T-helper 22 cell (primary cell): ENCODE measurements around the gene TSR1.

ENCODE experiments used
- DNase-seq: peaks from one replicate; pipeline ENCODE4 v3.0.0-alpha.2; 2020; ENCODE audit warnings: low read depth

TSR1 gene

DNA sequence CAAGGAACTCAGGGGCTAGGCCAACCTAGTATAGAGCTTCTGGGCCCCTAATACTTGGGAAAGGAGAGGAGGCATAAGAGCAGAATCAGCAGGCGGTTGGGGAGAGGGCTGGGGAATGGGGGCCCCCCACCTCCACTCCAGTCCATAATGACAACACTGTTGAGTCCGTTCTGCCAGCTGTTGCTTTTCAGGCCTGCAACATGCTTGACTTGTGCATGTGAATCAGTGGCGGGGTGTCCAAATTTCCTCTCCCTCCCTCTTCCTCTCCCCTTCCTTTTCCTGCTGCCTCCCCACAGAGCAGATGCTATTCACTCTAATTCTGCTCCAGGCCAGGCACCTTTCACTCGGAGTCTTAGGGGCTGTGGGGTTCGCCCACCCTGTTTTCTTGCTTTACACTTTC lies 32.8 kb upstream of the TSR1 start:
- no peak for DNase-seq

DNA sequence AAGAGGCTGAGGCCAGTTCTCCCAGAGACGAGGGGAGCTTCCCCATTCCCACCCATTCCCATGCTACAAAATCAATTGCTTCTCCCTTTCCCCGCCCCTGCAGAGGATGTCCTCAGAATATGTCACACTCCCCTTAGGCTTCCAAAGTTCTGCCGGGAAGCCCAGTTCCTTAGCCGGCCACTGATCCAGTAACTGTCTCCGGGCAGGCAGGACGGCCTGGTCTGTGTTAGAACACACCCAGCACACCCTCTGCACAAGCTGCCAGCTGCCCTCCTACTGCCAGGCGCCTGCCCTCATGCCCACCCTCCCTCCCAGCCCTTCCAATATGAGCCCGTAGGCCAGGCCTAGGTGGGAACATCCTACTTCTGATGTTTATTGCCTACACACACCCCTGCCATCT lies 32.1 kb upstream of the TSR1 start:
- DNase-seq: no peak

DNA sequence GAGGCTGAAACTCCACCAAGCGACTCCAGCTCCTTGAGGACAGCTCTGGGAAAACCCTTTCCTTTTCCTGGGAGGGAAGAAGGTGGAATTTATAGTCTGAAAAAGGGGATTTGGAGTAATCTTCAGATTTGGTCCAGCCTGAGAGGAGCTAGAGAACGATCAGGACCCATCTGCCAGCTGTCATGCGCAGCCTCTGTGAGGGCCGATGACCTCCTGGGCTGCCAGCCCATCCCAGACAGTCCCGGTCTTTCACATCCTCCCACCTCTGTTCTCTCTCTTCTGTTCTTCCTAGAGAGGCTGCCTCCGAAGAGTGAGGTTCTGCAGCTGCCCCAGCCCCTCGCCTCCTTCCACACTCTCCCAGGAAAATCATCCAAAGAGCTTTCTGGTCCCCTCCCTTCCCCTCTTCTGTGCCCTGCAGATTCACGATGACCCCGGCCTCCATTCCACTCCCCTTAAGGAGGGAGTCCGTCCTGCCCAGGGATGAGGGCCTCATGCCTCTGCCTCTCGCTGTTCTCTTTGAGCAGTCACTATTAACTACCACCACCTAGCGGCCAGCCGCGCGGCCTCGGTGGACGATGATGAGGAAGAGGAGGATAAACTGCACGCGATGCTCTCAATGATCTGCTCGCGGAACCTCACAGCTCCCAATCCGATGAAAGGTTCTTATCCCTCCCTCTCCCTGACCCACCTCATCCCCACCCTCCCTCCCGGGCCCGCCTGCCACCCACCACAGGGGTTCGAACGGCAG lies 30.7 kb upstream of the TSR1 start:
- DNase-seq: no peak

DNA sequence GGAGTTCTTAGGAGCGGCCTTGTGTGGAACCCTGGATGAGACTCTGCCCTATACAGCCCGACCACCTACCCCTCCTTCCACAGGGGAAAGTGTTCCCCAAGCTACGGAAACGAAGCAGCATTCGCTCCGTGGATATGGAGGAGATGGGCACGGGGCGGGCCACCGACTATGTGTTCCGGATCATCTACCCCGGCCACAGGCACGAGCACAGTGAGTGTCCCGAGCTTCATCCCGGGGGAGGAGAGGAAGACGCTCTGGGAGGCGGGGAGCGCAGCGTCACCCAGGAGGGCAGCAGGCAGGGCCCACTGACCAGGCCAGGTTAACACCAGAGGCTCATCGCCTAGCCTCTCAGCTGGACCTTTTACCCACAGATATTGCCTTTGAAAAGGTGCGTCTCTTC lies 28.9 kb upstream of the TSR1 start:
- no peak for DNase-seq

DNA sequence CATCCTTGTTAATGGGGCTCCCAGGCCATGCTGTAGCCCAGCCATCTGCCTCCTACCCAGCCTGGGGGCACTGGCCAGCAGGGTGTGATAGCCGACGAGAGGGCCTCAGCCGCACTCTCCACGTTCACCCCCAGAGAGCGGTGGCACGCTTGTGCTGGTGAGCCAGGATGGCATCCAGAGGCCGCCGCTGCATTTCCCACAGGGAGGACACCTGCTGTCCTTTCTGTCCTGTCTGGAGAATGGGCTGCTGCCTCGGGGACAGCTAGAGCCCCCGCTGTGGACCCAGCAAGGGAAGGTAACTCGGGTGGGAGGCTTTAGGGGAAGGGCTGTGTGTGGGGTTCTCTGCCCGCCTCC lies 28.5 kb upstream of the TSR1 start:
- DNase-seq: no peak

DNA sequence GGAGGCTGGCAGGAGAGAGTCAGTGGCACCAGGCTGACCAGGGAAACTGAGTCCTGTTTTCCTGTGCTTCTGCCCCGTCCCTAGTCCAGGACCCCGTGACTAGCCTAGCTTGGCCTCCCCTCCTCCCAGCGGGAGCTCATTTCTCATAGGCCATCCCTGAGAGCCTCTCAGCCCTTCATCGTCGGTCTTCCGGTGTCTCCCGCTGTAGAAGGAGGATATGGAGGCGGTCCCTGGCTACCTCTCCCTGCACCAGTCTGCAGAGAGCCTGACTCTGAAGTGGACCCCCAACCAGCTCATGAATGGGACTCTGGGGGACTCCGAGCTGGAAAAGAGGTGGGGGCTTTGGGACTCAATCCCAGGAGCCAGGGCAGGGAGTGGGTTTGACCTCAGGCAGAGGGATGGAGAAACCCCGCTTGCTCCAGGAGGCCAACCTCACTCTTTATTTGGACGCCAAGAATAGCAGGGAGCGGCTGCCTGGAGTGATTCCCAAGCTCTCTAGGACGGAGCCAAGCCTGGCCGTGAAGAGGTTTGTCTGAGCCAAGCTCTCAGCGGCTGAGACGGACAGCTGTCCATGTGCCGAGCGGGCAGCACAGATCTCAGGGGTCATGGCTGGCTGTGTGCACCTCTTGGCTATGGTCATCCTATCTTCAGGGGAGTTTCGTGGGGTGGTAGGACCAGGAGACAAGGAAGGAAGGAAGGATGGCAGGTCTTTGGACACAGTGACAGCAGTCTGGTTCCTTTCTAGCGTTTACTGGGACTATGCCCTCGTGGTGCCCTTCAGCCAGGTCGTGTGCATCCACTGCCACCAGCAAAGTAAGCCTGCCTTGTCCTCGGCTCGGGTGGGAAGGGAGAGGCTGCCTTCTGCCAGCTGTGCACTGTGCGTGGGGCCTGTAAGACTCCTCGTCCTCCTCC lies 27.9 kb upstream of the TSR1 start:
- DNase-seq: no peak

DNA sequence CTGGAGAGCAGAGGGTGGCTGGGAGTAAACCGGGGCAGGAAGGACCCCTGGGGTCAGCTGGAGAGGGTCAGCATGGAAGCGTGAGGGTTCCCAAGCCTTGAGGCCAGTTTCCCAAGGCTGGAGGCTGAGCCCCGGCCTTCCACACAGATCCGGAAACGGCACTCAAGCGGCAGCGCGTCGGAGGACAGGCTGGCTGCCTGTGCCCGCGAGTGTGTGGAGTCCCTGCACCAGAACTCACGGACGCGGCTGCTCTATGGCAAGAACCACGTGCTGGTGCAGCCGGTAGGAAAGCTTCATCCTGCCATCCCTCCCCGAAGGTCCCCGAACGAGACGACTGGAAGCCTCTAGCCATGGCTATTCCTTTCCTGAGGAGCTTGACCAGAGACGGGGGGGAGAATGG lies 27.1 kb upstream of the TSR1 start:
- no peak for DNase-seq

DNA sequence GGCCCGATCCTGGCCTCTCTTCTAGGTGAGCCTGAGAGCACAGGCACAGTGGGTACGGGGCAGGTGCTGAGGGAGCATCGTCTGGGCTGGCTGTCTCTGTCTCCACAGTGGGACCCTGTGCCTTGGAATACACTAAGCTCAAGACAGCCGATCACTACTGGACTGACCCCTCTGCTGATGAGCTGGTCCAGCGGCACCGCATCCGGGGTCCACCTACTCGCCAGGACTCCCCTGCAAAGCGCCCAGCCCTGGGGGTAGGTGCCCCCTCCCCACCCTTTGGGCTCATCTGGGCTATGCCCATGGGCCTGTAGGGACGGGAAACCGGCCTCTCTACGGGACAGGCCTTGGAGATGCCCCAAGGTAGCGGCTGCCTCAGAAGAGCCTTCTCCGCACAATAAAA lies 26.6 kb upstream of the TSR1 start:
- DNase-seq: no peak

DNA sequence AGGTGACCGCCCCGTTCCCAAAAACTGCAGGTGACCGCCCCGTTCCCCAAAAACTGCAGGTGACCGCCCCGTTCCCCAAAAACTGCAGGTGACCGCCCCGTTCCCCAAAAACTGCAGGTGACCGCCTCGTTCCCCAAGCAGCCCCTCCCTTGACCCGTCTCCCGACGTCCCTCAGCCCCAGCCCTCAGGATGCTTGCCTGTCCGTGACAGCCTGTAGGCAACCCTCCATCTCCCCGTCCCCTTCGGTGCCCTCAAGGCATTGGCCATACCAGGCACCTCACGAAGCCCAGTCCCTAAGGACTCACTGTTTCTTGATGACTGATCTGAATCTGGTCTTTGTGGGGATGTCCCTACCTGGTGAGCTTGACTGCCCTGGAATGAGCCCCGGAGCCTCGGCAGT lies 26.2 kb upstream of the TSR1 start:
- no peak for DNase-seq

DNA sequence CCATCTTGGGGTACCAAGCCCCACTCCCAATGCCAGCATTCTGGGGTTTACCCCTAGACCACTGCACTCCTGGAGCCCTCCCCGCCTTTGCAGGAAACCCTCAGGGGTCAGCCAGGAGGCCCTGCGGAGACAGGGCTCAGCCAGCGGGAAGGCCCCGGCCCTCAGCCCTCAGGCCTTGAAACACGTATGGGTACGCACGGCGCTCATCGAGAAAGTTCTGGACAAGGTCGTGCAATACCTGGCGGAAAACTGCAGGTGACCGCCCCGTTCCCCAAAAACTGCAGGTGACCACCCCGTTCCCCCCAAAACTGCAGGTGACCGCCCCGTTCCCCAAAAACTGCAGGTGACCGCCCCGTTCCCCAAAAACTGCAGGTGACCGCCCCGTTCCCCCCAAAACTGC lies 25.8 kb upstream of the TSR1 start:
- no peak for DNase-seq

DNA sequence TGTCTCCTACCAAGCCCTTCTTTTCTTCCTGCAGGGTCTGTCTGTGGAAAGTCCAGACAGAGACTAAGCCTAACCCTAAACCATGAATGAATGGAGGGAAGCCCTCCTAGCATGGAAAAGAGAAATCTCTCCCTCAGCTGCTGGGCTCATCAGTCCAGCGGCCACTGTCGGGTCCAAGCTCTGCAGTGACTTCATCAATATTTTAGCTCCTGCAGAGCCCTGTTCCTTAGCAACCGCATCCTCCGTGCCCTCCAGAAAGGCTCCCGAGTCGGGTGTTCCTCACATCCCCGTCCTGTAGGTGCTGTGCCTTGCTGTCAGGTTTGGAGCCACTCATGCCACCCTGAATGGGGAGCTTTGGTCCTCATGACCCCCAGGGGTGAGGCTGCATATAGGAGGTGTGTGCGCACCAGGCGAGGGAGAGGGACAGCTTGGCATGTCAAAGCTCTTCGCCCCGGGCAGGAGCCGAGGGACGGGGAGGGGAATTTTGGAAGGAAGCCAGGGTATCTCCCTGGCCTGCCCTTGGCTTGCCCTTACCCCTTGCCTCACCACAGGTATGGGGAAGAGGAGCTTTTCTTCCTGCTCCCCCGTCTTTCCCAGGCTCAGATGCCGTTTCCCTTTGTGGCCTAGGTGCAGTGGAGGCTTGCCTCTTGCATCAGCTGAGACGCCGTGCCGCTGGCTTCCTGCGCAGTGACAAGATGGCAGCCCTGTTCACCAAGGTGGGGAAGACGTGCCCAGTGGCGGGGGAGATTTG lies 24.9 kb upstream of the TSR1 start:
- DNase-seq: no peak

DNA sequence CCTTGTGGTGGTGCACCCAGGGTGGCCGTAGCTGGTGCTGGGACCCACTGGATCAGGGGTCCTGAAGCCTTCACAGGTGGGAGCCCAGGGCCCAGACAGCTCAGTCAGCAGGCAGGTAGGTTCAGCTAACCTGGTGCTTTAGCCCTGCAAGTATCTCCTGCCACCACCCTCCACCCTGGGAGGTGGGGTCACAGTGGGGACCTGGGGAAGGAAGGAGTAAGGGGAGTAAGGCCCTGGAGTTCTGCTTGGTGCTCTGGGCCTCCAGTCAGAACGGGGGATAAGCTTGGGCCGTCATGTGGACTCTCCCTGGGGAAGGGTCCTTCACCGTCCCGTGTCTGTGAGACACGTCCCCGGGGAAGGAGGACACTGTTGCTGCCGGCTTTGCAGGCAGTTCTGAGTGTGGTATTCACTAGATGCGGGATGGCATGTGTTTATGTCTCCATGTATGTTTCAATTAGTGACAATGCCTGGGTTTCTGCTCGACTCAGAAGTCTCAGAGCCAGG lies 21.7 kb upstream of the TSR1 start:
- no peak for DNase-seq

DNA sequence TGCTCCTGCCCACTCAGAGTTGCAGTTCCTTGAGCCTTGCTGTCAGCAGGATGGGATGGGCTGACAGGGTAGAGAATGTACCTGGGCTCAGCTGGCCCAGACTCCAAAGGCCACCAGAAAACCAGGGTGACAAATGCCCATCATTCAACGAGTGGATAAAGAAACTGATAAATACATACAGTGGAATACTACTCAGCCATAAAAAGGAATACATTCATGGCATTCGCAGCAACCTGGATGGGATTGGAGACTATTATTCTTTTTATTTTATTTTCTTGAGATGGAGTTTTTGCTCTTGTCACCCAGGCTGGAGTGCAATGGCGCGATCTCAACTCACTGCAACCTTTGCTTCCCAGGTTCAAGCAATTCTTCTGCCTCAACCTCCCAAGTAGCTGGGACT lies 21.0 kb upstream of the TSR1 start:
- no peak for DNase-seq

DNA sequence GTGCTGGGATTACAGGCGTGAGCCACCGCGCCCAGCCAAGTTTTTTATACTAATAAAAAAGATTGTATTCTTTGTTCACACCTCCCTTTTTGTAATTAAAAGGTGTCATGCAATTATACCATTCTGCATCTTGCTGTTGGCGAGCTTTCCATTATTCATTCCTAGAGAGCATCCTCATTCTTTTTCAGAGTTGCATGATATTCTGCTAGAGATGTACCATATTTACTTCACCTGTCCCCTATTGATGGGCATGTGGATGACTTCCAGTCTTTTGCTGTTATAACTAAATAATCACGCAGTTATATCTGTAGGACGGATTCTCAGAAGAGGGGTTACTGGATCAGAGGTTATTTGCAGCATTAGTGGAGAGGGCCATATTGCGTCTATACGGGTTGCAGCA lies 18.1 kb upstream of the TSR1 start:
- DNase-seq: no peak

DNA sequence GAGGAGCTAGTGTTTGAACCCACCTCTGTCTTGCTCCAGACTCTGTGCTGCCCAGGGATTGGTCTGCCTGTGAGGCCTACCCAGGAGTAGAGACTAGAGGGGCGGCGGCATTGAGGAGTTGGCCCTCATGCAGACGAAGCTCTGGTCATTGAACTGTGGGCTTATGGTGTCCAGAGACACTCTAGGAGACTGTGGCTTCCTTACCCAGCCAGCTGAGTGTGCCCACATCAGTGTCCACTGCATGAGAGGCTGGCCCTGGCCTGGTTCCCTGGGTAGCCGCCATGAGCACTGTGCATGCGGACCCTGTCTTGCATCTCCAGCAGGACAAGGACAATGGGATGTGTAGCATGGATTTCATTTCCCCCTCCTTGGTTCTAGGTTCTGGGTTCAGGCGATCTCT lies 15.0 kb upstream of the TSR1 start:
- DNase-seq: no peak

DNA sequence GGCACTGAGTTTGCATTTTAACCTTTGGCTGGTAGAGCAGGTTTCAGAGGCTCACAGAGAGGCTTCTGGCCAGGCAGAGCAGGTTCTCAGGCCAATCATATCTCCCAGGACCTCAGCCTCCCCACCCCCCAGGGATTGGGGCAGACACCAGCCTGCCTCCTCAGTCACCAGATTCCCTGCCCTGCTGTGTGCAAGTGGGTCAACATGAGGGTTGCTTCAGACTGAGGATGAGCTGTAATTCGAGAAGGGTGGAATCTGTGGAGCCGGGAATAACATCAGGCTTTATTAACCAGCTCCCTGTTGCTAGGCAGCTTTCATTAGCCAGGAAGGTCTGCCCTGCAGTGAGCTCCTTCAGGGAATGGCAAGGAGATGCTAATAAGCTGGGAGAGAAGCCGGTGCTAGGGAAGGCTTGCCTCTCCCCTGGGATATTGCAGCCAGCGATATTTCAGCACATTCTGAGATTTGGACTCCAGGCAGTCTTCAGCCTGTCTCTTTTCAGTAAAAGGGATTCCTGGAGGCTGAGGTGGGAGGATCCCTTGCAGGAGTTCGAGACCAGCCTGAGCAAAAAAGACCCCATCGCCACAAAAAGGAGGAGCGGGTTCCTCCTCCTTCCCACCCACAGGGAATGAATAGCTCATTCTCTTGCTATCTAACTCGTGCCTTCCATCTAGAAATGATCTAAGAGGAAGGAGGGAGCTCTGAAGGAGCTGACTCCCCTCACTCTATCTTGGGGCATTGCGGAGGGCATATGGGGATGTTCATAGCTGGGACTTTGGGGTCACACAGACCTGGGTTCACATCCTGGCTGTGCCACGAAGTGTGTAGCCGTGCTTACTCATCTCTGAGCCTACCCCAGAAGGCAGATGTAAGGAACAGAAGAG lies 11.8 kb upstream of the TSR1 start:
- no peak for DNase-seq

DNA sequence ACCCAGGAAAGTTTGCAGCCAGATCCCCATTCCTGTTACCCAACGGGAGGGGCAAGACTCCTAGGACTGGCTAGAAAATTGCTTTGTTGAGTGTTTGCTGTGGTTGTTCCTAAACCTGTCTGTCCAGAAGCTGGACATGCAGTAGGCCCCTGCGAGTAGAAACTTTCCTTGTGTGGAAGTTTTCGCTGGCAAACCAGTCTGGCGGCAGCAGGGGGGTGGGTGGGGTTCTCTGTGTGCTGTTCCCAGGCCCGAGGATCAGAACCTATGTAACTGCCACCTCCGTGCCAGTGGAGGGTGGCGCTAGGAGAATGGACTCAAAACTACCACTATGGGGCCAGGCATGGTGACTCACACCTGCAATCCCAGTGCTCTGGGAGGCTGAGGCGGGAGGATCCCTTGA lies 10.2 kb upstream of the TSR1 start:
- no peak for DNase-seq

DNA sequence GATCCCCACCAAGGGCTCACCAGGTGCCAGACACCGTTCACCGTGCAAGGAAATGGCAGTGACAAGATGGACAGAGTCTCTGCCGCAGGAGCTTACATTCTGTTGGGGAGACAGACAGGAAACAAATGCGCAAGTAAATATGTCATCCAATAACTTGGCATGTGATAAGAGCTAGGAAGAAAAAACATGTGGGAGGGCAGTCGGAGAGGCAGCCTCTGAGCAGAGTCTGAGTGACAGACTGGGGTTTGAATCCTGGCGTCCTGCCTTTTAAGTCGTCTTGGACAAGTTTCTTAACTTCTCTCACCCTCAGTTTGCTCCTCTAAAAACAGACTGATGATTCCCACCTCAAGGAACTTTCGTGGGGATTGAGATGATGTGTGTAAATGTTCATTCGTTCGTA lies 8.3 kb upstream of the TSR1 start:
- DNase-seq: no peak

DNA sequence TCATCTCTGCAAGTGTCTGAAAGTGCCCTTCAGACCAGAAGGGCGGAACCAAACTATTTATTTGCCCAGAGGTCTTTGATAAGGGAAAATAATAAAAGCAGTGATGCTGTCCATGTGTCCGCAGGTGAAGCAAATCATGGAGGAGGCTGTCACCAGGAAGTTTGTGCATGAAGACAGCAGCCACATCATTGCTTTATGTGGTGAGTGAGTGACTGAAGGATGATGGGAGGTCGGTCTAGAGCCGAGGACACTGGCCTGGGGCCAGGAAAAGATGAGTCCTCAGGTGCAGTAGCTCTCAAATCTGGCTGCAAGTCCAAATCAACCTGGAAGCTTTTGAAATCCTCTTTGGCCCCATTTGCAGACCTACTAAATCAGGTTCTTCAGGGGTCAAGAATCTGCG lies 7.2 kb upstream of the TSR1 start:
- DNase-seq: no peak

DNA sequence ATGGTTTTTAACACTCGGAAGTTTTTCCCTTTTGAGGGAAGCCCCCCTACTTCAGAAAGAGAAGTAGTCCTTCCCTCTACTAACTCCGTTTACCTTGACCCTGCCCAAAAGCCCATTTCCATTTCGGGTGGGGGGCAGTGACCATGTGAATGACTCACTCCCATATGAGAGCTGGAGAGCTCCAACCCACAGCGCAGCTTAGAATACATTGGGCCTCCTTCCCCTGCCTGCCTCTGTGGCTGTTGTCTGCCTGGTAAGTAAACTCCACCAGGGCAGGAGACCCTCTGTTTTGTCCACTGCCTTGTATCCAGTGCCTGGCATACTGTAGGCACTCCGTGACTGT lies 2.0 kb upstream of the TSR1 start:
- DNase-seq: no peak

DNA sequence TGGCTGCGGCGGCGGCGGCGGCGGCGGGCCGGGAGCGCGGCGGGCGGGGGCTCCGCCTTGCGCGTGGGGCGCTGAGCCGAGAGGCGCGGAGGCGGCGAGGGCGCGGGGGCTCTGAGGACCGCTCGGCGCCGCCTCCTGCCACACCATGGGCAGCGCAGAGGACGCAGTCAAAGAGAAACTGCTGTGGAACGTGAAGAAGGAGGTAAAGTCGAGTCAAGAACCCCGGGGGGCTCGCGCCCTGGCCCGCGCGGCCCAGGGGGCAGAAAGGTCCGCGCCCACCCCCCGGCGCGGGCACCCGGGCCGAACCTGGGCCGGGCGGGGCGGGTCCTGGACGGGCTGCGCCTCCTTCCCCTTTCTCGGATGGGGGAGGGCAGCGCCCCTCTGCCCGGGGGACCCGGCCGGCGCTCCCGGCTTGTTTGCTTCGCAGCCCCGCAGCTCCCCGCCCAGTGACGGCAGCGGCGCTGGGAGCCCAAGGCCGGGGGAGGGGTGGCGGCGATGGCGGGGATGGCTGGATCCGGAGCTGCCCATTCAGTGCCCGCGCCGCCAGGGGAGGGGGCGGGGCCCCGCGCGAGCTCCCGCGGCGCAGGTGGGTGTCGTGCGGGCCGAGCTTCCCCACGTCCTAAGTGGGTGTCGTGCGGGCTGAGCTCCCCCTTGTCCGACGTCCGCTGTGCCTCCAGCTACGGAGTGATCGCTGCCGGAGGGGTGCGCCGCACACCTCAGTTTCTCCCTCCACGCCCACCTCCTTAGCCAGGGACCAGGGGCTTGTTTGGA lies 1.5 kb upstream of the TSR1 start:
- DNase-seq: peak; percentile 44
